DMS 273 treated with DMSO at 0.1 percent for 48 hours (cell line): ENCODE measurements around the gene MGST2.
"Not testable (repeated sequence)": the region's sequence is repeated elsewhere in the genome, so short reads cannot be mapped to it uniquely, and the experiment has no call there.

Experiments used
- DNase-seq: peaks from one replicate; lab custom pipeline; 2025; lab: John Stamatoyannopoulos, UW

Gene MGST2

DNA sequence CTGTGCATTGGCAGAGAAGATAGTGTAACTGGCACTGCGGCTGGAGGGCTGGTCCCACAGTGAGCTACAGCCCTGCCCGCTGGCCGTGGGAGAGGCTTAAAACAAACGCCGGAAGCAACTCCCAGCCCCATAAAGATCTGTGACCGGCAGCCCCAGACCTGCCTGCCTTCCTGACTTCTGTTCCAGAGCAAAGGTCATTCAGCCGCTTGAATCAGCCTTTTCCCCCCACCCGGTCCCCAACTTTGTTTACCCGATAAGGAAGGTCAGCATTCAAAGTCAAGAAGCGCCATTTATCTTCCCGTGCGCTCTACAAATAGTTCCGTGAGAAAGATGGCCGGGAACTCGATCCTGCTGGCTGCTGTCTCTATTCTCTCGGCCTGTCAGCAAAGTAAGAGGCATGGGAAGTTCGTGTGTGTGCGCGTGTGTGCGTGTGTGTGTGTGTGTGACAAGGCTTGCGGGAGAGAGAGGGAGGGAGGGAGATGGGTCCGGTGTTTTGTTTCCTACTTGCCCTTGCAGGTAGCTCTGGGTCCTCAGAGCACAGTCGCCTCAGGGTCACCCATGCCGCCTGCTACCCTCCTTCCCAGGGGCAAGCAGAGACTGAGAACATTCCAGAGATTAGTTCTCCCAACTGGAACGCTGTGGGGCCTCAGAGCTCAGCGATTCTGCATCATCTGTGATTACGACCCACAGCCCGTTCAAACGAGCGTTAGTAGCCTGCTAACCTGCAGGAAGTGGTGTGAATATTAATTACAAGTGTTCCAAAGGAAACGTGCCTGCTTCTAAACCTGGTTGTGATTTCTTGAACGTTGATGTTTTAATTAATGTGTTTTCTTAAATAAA lies at the start of gene MGST2:
Gene MGST2 (plus strand): TSS at position 130 of the 840 bp plus-strand sequence. CDS start 201 bp downstream, at position 331.
- peak; percentile 32 for DNase-seq

GRCh38 chr4:139617702-139618490 lies 47.7 kb upstream of the MGST2 start:
- DNase-seq, result no peak

DNA sequence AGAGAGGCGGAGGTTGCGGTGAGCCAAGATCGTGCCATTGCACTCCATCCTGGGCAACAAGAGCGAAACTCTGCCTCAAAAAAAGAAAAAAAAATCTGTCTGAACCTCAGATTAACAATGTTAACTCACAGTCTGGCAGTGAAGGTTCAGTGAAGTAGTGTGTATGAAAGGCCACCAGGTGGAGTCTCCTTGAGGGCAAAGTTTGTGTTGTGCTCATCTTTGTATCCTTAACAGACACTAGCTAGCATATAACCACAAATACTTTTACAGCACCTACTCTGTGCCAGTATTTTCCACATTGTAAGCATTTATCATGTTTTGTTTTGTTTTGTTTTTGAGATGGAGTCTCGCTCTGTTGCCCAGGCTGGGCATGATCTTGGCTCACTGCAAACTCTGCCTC lies 46.0 kb upstream of the MGST2 start:
- DNase-seq, result no peak

GRCh38 chr4:139622901-139623381 lies 42.7 kb upstream of the MGST2 start:
- DNase-seq, result no peak

- no peak for DNase-seq
Observed at GRCh38 chr4:139624441-139625092, 41.1 kb upstream of the MGST2 start.

DNA sequence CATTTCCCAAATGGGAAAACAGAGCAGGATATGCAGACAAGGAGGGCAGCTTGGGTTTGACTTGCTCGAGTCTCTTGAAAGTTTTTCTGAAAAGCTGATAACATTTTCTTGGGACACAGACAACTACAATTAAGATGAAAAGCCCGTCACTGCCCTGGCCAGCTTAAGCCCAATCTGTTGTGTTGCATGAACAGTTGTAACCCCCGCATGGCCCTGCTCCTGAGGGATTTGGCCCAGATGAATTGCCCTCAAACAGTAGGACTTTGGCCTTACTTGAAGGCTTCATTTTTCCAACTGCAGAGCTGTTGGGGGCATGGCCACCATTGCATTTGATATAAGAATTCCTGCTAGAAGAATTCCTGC lies 40.5 kb upstream of the MGST2 start:
- no peak for DNase-seq

GRCh38 chr4:139625482-139625881 lies 40.1 kb upstream of the MGST2 start:
- no peak for DNase-seq

DNA sequence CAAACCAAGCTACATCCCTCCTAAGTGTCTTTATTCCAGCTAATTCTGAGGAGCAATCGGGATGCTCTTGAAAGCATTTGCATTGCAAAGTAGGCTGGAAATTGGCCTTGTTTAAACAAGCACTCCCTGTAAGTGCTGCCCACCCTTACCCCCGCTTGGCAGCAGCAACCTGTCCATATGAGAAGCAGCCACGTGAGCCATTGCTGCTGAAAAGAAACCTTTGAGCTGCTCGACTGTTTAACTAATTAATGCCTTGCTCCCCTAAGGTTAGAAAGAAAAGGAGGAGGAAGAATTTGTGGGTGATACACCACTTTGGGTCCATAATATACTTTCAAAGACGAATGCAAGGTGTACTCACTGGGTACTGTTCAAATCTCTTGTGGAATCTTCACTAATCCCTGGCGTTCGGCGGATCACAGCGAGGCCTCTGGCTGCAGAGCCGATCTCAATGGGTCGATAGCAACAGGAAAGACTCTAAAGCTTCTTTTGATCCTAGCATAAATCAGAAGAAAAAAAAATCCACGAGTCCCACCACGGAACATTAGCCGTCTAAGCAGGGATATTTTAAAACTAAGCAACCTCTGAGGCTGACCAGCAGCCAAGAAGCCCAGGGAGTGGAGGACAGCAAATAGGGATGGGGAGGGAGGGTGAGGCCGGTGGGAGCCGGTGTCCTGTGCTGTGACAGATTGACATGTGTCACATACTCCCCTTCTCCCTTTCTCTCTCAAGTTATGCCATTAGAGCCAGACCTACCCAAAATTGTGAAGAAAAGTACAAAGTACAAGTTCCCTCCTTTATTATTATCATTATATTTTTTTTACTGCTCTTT lies 37.2 kb upstream of the MGST2 start:
- DNase-seq, result peak; percentile 16

GRCh38 chr4:139629436-139630125 lies 36.0 kb upstream of the MGST2 start:
- DNase-seq, result no peak

- no peak for DNase-seq
Observed at GRCh38 chr4:139630126-139630495, 35.5 kb upstream of the MGST2 start.

DNA sequence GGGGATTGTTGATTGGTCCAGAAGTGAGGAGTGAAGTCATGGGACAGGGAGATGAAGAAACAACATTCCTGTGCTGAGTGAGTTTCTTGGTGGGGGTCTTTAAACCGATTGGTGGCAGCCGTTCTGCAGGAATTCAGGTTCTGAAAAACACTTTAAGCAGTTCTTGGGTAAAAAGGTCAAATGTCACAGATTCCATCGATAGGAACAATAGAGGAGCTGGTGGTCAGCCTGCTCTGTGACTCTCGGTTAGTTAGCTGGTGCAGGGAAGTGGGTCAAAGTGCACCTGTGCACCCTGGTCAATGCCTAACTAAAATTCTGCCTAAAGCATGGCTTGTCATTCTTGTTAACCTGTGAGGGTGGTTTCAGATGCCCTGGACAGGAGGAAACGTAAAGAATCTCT lies 34.6 kb upstream of the MGST2 start:
- DNase-seq, result no peak

DNA sequence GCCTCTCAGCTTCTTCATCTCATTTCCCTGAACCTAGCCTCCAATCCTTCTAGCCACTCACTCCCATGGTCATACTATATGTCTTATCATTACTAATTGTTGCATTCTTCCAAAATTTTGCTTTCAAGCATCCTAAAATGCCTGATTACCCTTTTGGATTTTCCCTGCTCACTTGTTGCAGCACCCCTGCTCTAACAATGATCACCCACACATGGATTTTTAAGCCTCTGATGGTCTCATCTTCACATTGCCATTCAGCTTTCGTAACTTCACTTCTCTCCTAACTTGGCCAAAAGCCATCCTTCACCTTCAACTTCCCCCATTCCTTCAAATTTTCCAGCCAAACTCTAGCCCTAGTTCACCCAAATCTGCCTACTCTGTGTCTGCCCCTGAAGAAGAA lies 33.8 kb upstream of the MGST2 start:
- no peak for DNase-seq

GRCh38 chr4:139632739-139633138 lies 32.9 kb upstream of the MGST2 start:
- not testable (repeated sequence) for DNase-seq

DNA sequence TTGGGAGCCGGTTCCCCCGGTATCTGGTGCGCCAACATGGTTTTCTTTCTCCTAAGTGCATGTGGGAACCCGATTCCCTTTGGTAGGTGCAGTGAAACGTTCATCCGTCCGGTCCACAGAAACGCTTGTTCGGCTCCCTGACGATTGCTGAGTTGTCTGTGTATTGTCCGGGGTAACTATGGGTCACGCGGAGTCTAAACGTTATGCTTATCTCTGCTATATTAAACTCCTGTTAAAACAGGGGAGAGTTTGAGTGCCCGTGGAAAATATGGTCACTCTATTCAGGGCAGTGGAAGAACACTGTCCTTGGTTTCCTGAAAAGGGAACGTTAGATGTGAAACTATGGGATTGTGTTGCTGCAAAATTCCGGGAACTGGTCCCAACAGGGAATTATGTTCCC lies 32.4 kb upstream of the MGST2 start:
- no peak for DNase-seq

DNA sequence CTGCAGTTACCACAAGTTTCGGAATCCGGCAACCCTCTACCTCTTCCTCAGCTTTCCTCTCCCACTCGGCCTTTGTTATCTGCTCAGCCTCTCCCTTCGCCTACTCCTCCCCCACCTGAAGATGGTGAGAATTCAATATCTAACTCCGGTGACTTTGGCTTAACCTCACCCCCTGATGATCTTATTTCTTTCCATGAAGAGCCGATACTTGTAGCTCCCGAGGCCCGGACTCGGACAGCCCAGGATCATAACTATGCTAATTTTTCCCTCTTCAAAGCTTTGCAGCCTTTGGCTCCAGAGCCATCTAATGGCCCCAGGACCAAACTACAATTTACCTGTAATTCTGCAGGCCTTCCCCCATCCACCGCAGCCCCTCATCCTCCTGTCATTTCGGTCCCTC lies 32.0 kb upstream of the MGST2 start:
- no peak for DNase-seq

GRCh38 chr4:139635966-139636365 lies 29.7 kb upstream of the MGST2 start:
- DNase-seq, result no peak

DNA sequence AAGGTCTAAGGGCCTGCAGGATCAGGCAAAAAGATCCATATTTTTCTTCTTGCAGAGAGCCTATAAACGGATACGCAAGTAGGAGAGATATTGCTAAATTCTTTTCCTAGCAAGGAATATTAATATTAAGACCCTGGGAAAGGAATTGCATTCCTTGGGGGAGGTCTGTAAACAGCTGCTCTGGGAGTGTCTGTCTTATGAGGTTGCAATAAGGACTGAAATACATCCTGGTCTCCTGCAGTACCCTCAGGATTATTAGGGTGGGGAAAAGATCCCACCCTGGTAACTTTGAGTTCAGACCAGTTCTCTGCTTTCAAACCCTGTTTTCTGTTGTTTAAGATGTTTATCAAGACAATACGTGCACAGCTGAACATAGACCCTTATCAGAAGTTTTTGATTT lies 27.3 kb upstream of the MGST2 start:
- not testable (repeated sequence) for DNase-seq

DNA sequence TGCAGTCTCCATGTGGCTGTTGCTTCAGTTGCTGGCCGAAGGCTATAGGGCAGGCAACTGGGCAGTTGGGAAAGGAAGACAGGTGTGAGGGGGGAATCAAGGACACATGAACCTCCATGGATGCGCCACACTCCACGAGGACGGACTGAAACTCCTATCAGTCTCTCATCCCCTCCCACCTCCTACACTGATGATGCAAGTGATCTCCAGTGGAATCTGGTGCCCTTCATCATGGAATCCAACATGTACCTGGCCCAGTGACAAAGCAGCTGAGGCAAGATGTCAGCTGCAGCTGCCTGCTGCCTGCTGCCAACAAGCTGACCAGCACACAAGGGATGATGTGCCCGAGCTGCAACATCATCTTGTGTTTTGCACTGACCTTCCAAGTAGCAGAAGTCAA lies 26.0 kb upstream of the MGST2 start:
- DNase-seq, result no peak

- DNase-seq, result no peak
Observed at GRCh38 chr4:139641218-139641617, 24.4 kb upstream of the MGST2 start.

DNA sequence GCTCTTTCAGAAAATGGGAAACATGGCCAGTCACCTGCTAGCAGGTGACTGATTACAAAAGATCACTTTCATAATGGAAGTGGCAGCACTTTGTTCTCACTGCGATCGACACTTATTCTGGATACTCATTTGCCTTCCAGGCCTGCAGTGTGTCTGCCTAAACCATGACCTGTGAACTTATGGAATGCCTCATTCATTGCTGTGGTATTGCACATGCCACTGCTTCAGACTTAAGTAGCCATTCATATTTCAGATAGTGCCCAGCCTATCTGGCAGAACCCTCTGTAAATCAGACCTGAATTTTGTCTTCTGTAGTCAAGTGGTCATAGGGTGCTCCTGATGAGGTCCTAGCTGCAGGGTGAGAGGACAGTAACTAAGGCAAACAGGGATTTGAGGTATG lies 23.3 kb upstream of the MGST2 start:
- DNase-seq, result no peak
